Smooth muscle cell (in vitro differentiated cells): ENCODE results near the gene BORA. TPM values are rescaled to one million over a fixed set of nuclear protein-coding genes. Genes with fewer than 3 reads are reported as not detected.
A peak's percentile ranks its signal among the peaks of the same experiment; 100 is the strongest.

Source experiments
- DNase-seq: peaks from one replicate; lab custom pipeline; 2025; ENCODE audit not compliant: unreplicated experiment; lab: John Stamatoyannopoulos, UW
- H2AFZ ChIP-seq: fragments of 200-600 bp; sonication (generic); 2 replicates; pipeline ENCODE4 v1.6.0; 2016; ENCODE audit warnings: antibody characterized with exemption, low read depth, mild to moderate bottlenecking
- H3F3A ChIP-seq: fragments of 200-600 bp; sonication (generic); 2 replicates; pipeline ENCODE4 v1.6.0; 2017; ENCODE audit warnings: antibody characterized with exemption, low read depth
- H3K27ac ChIP-seq: fragments of 200-600 bp; sonication (generic); 2 replicates; pipeline ENCODE4 v1.5.1; 2016; ENCODE audit warnings: low read depth, mild to moderate bottlenecking
- H3K27me3 ChIP-seq: fragments of 200-600 bp; sonication (generic); 2 replicates; pipeline ENCODE4 v1.6.1; 2016; ENCODE audit warnings: low read depth, mild to moderate bottlenecking
- H3K36me3 ChIP-seq: fragments of 200-600 bp; sonication (generic); 2 replicates; pipeline ENCODE4 v1.5.1; 2016; ENCODE audit warnings: low read depth
- H3K4me1 ChIP-seq: fragments of 200-600 bp; sonication (generic); 2 replicates; pipeline ENCODE4 v1.5.1; 2016; ENCODE audit warnings: low read depth
- H3K4me2 ChIP-seq: fragments of 200-600 bp; sonication (generic); 2 replicates; pipeline ENCODE4 v1.6.0; 2016; ENCODE audit warnings: mild to moderate bottlenecking
- H3K4me3 ChIP-seq: fragments of 200-600 bp; sonication (generic); 2 replicates; pipeline ENCODE4 v1.5.1; 2016; ENCODE audit warnings: mild to moderate bottlenecking
- H3K79me2 ChIP-seq: fragments of 200-600 bp; sonication (generic); 2 replicates; pipeline ENCODE4 v1.6.0; 2016; ENCODE audit warnings: low read depth, mild to moderate bottlenecking
- H3K9ac ChIP-seq: fragments of 200-600 bp; sonication (generic); 2 replicates; pipeline ENCODE4 v1.6.0; 2016; ENCODE audit warnings: low read depth
- H3K9me3 ChIP-seq: fragments of 200-600 bp; sonication (generic); replicated peaks from 2 replicates; pipeline ENCODE4 v1.5.1; 2016; ENCODE audit warnings: low read depth
- H4K20me1 ChIP-seq: fragments of 200-600 bp; sonication (generic); 2 replicates; pipeline ENCODE4 v1.6.0; 2016; ENCODE audit warnings: low read depth
- WGBS: methylation state at CpG from one replicate; pipeline ENCODE4 v1.1.7; 2016; ENCODE audit warnings: low lambda C conversion rate; 5-methylcytosine and 5-hydroxymethylcytosine counted together
- polyA plus RNA-seq: library from polyadenylated mRNA; unstranded; fragments of >200 nt; fragmentation: Nextera tagmentation; extraction: Ambion mirVana; gene quantifications from 2 replicates; pipeline ENCODE4 v1.2.1, GENCODE V29; 2016
- total RNA-seq: library from RNA; depleted of rRNA; stranded (reverse); fragments of >200 nt; gene quantifications from 2 replicates; pipeline ENCODE4 v1.2.3, GENCODE V29; 2014
- TF ChIP-seq, protein P1 (sequence below): fragments of 200-600 bp; sonication (generic); IDR thresholded peaks from 2 replicates; pipeline ENCODE4 v1.5.1; 2017; ENCODE audit warnings: borderline replicate concordance, mild to moderate bottlenecking, antibody characterized with exemption; ENCODE audit not compliant: insufficient read depth, poor library complexity, severe bottlenecking

Gene BORA
- total and polyA plus RNA-seq, 2 experiments from 2014 or later, result 7.5 TPM

GRCh38 chr13:72686766-72687165 is 41.0 kb upstream of the BORA start:
- Histone ChIP-seq H3K9me3 (no peaks in the 10 kb centered on the region), H3F3A (no peaks in the 10 kb centered on the region), H3K79me2 (no peaks in the 10 kb centered on the region), H3K4me3 (no peak overlapping the region), H3K4me1 (no peaks in the 10 kb centered on the region), H3K4me2 (peak overlapping the region; percentile 8), H2AFZ (peak overlapping the region; percentile 55), H3K27ac (peak overlapping the region; percentile 18), H3K27me3 (no peaks in the 10 kb centered on the region), H3K36me3 (no peaks in the 10 kb centered on the region), H3K9ac (no peak overlapping the region), H4K20me1 (no peaks in the 10 kb centered on the region)
- 45% methylated on average over 3 of the region's 3 CpGs for WGBS
- TF ChIP-seq, protein P1, sequence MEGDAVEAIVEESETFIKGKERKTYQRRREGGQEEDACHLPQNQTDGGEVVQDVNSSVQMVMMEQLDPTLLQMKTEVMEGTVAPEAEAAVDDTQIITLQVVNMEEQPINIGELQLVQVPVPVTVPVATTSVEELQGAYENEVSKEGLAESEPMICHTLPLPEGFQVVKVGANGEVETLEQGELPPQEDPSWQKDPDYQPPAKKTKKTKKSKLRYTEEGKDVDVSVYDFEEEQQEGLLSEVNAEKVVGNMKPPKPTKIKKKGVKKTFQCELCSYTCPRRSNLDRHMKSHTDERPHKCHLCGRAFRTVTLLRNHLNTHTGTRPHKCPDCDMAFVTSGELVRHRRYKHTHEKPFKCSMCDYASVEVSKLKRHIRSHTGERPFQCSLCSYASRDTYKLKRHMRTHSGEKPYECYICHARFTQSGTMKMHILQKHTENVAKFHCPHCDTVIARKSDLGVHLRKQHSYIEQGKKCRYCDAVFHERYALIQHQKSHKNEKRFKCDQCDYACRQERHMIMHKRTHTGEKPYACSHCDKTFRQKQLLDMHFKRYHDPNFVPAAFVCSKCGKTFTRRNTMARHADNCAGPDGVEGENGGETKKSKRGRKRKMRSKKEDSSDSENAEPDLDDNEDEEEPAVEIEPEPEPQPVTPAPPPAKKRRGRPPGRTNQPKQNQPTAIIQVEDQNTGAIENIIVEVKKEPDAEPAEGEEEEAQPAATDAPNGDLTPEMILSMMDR, result no peak
- DNase-seq, result no peak

DNA sequence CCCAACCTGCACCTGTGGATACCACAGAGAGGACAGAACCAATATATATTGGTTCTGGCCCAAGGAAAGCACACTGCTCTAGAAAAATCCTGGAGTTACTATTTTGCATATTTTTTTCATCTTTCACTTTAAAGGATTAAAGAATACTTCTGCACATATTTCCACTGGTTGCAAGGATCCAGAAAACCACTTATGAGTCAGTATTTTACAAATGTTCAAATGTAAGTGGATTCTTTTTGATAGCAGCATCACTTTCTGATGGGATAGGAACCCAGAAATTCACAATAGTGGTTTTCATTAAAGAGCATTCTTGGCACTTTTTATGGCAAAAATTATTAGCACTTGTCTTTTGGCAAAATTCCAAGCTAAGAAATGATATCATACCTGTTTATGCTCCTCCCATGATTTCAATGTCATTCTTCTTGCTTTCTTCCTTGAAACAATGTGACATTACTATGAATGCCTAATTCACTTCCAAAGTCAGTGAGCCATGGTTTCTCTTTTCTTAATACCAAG is 38.5 kb upstream of the BORA start:
- Histone ChIP-seq H3K79me2 (no peaks in the 10 kb centered on the region), H3K4me2 (no peak overlapping the region), H3K36me3 (no peaks in the 10 kb centered on the region), H3F3A (no peaks in the 10 kb centered on the region), H3K27ac (no peak overlapping the region), H3K4me1 (no peaks in the 10 kb centered on the region), H3K9ac (no peak overlapping the region), H3K4me3 (no peak overlapping the region), H3K9me3 (no peaks in the 10 kb centered on the region), H4K20me1 (no peaks in the 10 kb centered on the region), H3K27me3 (no peaks in the 10 kb centered on the region), H2AFZ (no peak overlapping the region)
- DNase-seq, result no peak
- TF ChIP-seq, protein P1, result no peak

GRCh38 chr13:72692884-72693514 is 34.7 kb upstream of the BORA start:
- Histone ChIP-seq H3K79me2 (no peaks in the 10 kb centered on the region), H3K27ac (no peak overlapping the region), H3K4me2 (no peak overlapping the region), H3K36me3 (no peaks in the 10 kb centered on the region), H3K27me3 (no peaks in the 10 kb centered on the region), H4K20me1 (no peaks in the 10 kb centered on the region), H3K4me1 (no peaks in the 10 kb centered on the region), H3K4me3 (no peak overlapping the region), H2AFZ (no peak overlapping the region), H3K9ac (no peak overlapping the region), H3K9me3 (no peaks in the 10 kb centered on the region), H3F3A (no peaks in the 10 kb centered on the region)
- TF ChIP-seq, protein P1, result no peak
- DNase-seq, result no peak
- 59% methylated on average over 5 of the region's 5 CpGs for WGBS

- TF ChIP-seq, protein P1, result no peak
- DNase-seq, result no peak
- H4K20me1 ChIP-seq, result no peaks in the 10 kb centered on the region
- no peaks in the 10 kb centered on the region for H3K9me3 ChIP-seq
- H3K27ac ChIP-seq, result no peak overlapping the region
- H3K79me2 ChIP-seq, result no peaks in the 10 kb centered on the region
- WGBS, result 66% methylated on average over 5 of the region's 5 CpGs
- H3K36me3 ChIP-seq, result no peaks in the 10 kb centered on the region
- peak overlapping the region; percentile 42 for H3K4me2 ChIP-seq
- no peaks in the 10 kb centered on the region for H3K4me1 ChIP-seq
- no peaks in the 10 kb centered on the region for H3K27me3 ChIP-seq
- no peak overlapping the region for H3K9ac ChIP-seq
- H2AFZ ChIP-seq, result peak overlapping the region; percentile 68
- no peaks in the 10 kb centered on the region for H3F3A ChIP-seq
- H3K4me3 ChIP-seq, result no peak overlapping the region
These were observed 33.9 kb upstream of the BORA start for GRCh38 chr13:72693832-72694231.
